NCI-H1105 (cell line): ENCODE measurements around the gene PLCG2.
A peak's percentile ranks its signal among the peaks of the same experiment; 100 is the strongest.
"Not testable (repeated sequence)": the region's sequence is repeated elsewhere in the genome, so short reads cannot be mapped to it uniquely, and the experiment has no call there.

ENCODE experiments used
- DNase-seq: peaks from one replicate; lab custom pipeline; 2025; lab: John Stamatoyannopoulos, UW

Gene PLCG2

DNA sequence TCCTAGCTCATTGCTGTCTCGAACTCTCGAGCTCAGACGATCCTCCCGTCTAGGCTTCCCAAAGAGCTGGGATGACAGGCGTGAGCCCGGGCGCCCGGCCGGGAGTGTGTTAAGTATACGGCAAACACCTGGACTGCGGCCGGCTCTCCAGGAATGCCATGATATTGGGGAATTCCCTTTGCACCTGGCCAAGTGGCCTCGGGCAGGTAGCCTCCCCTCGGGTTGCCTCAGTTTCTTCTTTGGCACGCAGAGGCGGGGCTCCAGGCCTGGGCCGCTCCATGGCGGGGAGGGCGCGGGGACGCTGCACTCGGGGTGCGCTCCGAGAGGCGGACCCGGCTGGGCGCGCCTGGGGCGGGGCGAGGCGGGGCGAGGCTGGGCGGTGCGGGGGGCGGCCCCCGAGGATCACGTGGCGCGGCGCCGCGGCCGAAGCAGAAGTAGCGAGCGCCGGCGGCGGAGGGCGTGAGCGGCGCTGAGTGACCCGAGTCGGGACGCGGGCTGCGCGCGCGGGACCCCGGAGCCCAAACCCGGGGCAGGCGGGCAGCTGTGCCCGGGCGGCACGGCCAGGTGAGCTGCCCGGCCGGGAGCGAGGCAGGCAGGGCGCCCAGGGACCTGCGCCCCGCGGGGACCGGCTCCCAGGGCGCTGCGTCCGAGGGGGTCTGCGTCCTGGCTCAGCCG is at the start of gene PLCG2:
Gene PLCG2 (plus strand): TSS at position 431 of the 675 bp plus-strand sequence. CDS start 6,699 bp downstream, outside the sequence.
- no peak for DNase-seq

DNA sequence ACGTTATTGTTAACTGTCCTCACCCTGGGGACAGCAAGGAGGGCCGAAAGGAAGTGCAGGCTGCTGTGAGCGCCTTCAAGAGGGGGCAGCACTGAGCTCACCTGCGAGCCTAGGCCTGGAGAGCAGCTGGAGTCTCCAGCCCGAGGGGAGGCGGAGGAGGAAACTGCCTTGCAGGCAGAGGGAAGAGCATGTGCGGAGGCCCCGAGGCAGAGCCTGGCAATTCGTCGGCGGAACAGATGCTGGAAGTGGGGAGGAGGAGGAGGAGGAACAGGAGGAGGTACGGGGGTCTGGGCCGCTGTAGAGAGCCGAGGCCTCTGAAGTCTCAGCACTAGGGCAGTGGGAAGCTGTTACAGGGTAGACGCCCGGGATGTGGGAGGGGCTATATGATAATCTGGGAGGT is 49.6 kb upstream of the PLCG2 start:
- DNase-seq = no peak

DNA sequence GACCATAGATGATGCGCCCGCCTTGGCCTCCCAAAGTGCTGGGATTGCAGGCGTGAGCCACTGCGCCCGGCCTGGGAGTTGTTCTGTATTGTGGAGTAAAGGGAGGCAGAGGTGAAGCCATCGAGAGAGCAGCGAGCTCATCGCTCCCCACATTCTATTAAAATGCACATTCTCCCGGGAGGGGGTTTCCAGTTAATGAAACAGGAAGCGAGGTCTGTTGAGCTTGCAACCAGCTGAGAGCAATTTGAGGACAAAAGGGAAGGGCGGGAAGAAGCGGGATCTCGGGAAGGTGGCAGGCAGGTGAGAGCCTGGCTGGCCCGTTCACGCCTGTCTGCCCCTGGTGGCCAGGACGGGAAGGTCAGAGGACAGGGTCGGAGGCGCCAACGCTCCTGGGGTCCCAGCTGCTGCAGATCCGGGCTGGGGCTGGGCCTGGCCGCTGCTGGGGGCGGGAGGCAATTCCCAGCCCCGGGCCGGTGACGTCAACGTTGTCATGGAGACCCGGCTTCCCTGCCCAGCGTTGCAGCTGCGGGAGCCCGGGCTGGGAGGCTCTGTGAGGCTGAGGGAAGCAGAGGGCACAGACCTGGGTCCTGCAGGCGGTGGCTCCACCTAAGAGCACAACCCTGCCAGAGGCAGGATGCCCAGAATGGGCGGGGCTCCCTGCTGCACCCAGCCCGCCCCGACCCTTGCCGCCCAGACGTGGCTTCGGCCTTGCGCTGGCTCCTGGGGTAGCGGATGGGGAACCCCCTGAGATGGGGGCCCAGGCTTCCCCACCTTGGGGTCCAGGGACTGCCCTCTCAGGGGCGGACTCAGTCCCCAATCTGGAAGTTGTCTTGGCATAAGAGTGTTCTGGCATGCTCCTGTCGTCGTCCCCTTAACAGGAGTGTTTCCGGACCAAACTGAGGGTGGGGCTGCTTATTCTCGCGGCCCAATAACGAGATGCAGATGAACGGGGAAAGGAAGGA is 48.7 kb upstream of the PLCG2 start:
- DNase-seq = peak; percentile 85

DNA sequence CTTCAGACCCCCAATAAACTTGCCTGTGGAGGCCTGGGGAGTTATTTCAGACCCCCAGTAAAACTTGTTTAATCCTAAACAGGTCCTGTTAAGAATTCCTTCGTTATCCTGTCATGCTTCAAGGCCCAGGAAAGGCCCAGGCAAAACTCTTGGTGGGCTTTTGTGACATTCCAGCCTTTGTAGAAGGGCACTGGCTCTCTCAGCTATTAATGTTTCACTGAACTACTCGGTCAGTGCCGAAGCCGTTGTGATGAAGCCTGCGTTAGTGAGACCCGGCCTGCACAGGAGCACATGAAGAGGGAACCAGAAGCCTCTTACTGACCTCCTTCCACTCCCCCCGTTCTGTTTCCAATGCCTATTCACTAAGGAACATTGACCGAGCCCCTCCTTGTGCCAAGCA is 47.4 kb upstream of the PLCG2 start:
- no peak for DNase-seq

DNA sequence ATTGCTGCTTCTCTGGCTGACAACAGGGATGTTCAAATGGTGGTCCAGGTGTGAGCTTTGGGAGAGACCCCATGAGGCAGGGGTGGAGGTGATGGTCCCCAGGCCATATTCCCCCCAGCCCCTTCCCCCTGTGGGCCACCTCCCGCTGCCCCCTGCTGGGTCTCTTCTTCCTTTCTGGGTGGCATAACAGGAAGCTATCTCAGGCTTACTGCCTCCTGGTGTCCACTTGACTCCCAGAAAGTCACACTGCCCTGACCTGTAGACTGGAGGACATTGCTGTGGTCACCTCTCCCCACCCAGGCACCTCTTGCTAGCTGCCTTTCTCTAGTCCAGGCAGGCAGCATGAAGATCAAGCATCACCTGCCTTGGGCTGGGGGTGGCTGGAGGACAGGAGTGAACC is 46.4 kb upstream of the PLCG2 start:
- no peak for DNase-seq

DNA sequence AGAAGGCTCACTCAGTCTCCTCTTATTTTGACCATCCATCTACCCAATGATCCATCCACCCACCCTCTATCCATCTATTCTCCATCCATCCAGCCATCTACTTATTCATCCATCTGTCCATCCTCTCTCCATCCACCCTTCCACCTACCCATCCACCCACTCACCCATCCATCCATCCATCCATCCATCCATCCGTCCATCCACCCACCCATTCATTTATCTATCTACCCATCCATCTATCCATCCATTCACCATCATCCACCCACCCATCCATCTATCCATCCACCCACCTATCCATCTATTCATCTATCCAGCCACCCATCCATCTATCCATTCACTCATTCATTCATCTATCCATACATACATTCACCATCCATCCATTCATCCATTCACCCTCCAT is 45.8 kb upstream of the PLCG2 start:
- DNase-seq = no peak

DNA sequence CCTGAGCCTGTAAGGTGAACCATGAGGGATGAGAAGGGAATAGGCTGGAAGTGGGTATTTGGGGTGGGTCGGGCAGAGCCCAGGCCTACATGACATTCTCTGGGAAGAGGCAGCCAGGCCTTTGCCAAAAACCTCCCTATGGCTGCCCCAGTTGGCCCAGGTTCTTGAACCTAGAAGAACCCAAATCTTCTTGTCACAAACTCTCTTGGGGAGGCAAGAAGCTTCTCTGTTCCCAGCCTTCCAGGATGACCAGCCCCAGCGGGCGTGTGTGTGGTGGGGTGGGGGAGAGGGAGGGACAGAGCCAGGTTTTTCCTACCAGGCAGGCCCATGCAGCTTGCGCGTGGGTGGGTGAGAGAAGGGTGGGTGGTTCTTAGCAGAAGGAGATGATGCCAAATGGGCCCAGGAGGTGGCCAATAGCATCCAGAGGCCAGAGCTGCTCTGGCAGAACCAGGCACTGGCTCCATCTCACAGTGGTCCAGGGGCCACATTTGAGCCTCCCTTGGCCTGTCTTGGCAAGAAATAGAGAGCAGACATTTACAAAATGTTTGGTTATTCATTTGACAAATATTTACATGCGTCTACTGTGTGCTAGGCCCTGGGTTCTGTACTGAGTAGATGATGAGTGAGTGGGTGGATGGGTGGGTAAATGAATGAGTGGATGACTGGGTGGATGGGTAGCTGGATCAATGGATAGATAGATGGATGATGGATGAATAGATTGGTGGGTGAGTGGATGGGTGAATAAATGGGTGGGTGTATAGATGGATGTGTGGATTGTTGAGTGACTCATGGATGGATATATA is 44.3 kb upstream of the PLCG2 start:
- DNase-seq = no peak

DNA sequence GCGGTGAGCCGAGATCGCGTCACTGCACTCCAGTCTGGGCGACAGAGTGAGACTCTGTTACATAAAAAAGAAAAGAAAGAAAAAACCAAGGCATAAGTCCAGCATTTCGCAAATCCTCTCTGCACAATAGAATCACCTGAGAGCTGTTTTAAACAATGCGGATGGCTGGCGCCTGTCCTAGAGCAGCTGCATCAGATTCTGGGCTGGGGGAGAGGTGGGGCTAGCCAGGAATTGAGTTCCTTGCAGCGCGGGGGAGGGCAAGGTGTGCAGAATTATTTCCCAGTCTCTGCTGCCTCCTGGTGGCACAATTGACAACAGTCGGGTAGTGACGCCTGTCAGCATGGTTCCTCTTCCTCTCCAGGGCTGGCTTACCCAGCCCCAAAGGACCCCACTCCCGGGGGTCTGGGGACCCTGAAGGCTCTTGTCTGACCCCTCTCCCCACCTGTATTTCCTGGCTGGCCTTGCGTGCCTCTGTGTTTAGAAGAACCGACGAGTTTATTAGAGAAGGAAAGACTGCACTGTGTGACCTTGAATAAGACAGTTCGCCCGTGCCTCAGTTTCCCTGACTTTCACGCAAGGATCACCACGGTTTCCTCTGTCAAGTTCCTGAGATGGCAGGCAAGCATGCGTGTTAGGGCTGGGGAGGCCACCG is 41.1 kb upstream of the PLCG2 start:
- DNase-seq = peak; percentile 84

DNA sequence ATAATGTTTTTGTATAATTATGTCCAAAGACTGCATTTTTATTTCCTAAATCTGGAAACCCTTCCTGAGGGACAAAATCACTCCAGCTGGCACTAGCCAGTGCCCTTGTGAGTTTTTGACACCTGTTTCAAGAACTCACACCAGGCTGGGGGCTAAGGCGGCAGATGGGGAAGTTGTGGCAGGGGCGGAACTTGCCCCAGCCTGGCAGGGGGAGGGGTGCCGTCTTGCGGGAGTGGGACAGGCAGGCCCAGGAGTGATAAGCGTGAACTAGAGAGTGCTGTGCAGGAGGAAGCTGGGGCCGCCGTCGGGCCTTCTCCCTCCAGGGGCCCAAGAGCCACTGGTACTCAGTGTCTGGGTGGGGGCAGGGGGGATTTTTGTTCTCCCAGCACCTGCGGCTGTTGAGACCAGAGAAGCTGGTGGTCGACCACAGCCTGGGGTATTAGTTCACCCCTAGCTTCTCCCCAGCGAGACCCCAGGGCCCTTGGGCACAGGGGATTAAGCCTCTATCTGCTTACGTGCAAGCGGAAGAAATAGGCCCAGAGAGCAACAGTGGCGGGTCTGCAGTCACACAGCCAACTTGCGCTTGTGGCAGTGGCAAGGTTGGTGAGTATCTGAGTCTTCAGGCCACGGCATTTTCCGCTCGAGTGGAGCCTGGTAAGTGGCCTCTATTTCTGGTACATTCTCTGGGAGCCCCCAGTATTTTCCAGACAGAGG is 40.2 kb upstream of the PLCG2 start:
- no peak for DNase-seq

DNA sequence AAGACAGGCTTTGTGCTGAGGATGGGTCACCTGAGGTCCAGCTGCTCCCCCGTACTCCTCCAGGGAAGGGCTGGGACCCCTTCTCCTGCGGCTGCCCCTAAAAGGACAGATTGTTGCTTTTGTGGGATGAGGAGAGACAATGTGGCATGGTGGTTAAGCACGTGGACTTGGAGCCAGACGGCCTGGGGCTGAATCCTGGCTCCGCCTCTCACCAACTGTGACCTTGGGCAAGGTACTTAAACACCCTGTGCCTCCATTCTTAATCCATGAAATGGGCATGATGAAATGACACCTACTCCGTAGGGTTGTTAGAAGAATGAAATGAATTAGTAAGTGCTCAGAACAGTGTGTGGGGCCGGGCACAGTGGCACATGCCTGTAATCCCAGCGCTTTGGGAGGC is 39.6 kb upstream of the PLCG2 start:
- no peak for DNase-seq

DNA sequence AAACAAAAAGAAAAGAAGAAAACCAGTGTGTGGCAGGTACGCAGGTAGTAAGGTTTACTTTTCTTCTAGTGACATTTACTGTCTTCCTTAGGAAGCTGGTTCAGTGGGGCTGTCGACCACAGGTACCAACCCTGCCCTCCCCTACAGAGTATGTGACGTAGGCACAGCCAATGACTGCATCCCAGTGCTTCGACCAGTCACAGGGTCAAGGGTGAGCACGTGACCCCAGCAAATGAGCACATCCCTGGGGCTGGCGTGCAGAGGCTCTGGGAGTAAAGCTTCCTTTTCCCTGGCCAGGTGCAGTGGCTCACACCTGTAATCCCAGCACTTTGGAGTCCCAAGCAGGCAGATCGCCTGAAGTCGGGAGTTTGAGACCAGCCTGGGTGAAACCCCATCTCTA is 38.9 kb upstream of the PLCG2 start:
- DNase-seq = no peak

DNA sequence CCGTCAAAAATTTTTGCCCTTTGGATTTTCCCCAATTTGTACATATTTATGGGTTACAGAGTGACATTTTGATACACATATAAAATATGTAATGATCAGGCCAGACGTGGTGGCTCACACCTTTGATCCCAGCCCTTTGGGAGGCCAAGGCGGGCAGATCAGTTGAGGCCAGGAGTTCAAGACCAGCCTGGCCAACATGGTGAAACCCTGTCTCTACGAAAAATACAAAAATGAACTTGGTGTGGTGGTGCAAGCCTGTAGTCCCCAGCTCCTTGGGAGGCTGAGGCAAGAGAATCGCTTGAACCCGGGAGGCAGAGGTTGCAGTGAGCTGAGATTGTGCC is 37.7 kb upstream of the PLCG2 start:
- not testable (repeated sequence) for DNase-seq

DNA sequence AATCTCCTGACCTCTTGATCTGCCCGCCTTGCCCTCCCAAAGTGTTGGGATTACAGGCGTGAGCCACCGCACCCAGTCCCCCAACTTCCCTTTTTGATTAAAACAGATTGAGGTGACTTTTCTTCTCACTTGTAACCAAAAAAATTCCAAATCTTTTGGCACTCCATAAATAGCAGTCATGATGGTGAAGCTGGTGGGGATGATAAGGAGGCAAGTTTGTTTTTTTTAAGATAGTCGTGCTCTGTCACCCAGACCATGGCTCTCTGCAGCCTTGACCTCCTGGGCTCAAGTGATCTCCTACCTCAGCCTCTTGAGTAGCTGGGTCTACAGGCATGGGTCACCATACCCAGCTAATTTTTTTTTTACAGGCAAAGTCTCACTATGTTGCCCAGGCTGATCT is 34.7 kb upstream of the PLCG2 start:
- no peak for DNase-seq

DNA sequence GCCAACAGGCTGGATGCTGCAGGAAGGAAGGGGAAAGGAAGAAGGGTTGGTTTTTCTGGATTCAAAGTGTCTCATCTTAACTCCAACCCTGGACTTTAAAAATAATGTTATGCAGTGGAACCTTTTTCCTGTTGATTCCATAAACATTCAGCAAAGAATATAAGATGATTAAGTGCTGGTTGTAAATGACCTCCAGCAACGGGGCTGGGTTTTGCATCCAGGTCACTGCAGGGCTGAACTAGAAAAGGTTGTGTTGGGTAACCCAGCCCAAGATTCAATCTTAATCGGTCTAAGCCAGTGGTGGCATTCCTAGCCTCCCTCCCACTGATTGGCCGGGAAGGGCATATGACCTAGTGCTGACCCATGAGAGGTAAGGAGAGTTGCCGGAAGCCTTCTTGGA is 34.2 kb upstream of the PLCG2 start:
- DNase-seq = no peak

DNA sequence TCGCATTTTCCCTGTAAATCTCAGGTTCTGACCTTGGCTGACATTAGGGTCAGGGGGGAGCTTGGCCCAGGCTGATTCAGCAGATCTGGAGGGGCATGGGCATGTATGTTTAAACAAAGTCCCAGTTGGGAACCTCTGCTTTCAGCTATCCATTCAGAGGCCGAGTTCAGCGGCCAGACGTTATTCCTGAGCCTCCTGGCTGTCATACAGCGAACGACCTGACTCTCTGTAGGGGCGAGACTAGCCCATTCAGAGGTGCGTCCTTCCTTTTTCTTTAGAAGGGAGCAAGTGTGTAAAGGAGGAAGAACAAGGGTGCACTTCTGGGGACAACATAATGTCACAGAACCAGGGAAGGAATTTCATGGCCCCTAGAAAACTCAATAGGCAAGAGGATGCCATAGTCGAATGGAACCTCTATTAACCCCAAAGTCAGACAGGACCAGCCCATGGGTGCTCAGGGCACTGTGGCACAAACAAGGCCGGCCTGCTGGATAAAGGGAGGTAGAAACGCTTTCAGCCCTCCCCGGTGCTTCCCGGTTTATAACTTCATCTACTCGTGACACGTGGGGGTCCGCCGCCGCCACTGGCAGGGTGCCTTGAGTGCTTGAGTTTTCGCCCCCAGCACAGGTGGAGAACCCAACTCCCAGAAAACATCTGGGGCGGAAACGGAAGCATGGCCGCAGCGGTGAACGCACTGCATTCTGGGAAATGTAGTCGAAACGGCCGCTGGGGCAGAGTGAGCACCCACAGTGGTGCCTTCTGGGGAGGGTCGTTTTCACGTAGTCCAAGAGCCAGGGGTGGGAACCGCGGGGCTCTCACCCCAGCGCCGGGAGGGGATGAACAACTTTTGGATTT is 33.2 kb upstream of the PLCG2 start:
- DNase-seq = no peak

DNA sequence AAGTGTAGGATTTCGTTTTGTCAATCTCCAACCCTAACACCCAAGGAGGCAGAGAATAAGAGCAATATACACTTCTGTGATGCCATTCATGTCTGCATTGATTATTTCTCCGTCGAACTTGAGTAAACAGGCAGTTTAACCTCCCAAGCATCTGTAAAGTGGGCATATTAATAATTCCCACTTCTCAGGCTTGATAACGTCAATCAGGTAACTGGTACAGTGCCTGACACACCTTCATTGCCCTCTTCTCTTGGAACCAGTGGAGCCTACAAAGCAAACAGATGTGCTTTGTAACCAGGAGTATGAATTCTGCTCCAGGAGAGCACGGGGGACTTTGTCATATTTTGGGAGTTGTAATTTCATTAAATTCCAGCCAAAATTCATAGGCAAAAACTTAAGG is 32.5 kb upstream of the PLCG2 start:
- DNase-seq = no peak

DNA sequence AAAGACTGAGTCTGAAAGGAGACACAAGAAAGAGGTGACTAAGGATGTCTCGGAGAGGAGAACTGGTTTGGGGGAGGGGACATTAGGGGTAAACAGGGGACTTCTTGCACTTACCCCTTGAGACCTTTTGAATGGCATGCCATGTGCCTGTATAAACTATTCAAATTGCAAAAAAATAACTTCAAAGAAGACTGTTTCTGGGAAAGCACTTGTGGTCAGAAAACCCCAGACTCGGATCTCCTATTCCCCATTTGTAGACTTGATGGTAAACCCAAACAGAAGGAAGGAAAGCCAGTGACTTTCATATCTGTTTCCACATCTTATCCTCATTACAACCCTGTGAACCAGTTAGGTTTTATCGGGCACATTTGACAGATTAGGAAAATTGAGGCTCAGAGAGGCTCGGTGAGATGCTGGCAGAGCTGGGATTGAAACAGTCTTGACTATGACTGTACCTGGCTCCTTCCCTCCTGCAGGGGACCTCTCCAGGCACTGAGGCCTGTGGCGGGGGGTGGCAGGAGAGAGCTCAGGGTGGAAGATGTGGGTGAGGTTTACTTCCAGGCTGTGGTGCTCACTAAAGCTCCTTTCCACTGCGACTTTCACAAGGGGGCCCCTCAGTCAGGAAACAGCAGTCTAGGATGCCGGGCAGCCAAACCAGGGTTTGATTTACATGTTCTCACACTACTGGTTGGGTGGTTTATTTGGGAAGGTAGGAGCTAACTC is 30.5 kb upstream of the PLCG2 start:
- DNase-seq = no peak

DNA sequence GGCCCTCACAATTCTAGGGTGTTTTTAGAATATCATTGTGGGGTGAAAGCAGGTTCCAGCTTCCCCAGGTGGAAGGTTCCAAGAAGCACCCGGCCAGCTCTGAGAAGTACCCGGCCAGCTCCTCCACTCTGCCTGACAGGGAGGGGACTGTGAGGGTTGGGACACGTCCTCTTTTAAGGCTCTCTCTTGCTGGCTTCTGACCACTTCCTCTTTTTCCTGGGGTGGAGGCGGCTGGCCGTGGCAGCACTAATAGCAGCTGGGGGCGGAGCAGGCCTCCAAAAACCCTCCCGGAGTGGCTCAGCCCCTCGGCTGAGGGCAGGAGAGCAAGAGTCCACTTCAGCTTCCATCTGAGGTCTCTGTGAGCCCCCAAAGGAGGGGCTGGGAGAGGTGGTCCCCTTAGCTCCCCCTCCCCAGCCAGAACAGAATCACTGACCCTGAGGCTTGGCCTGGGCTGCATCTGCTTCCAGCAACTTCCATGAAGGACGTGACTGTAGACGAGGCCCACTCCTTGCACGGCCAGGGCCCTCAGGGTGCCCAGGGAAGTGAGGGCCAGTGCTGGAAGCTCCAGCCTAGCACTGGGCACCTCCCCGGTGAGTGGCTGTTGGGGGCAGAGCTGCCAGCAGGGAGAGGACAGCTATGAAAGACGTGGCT is 26.7 kb upstream of the PLCG2 start:
- no peak for DNase-seq

DNA sequence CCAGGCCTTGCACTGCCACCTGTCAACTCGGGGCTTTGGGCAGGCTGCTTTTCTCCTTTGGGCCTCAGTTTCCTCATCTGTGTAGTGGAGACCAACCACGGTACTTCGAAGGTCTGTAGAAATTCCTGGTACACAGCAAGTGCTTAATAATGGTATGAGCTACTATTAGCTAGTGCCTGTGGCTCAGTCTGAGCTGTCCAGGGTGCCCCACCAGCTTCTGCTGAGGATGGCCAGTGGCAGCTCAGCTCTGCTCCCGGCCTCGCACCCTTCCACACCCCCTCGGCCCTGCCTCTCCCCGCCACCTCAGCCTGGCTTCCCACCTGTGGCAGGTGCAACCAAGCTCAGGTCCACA is 26.2 kb upstream of the PLCG2 start:
- no peak for DNase-seq
